H1 (cell line): ENCODE measurements around the gene CHN2. TPM values are rescaled to one million over a fixed set of nuclear protein-coding genes. Genes with fewer than 3 reads are reported as not detected.

Experiments
- POLR2A ChIP-seq, 2 experiments: IDR thresholded peaks; 1 replicate in 1 of 2; 2 replicates in 1 of 2; pipeline ENCODE4 v1.6.1; 2011; ENCODE audit warnings: low read depth in 2 of 2, low read length in 2 of 2, mild to moderate bottlenecking in 2 of 2; ENCODE audit errors: control extremely low read depth in 1 of 2
- polyA plus RNA-seq, 7 experiments: library from polyadenylated mRNA; depleted of rRNA in 3 of 7; stranded (reverse) in 5 of 7; unstranded in 2 of 7; fragments of >200 nt in 5 of 7; fragments of 200-250 nt in 2 of 7; gene quantifications; 1 replicate in 5 of 7; 2 replicates in 1 of 7; 4 replicates in 1 of 7; pipeline versions ENCODE4 v1.2.1 to v1.2.3, GENCODE V29; 2011 to 2013; ENCODE audit warnings: missing spikeins in 2 of 7, mixed read lengths in 2 of 7
- total RNA-seq: library from RNA; stranded (reverse); fragmentation: NEBNext Ultra II Directional; extraction: Animal tissue kit (Norgen Biotek cat#: 25700); gene quantifications from 2 replicates; pipeline ENCODE4 v1.2.1, GENCODE V29; 2021

The CHN2 gene
- total and polyA plus RNA-seq, 2 of the 8 experiments (the other 6 are each of a cell fraction or from before 2014, with no cell fraction given): 2.9 to 4.8 TPM

- no peak for TF ChIP-seq POLR2A (IDR thresholded peaks at IDR 0.05; ENCODE audit: control extremely low read depth in 1 of 2, low read depth in 2 of 2, low read length in 2 of 2)
These were observed 9.0 kb upstream of the CHN2 start (continued) for GRCh38 chr7:29185613-29186012.
